K562 (cell line): ENCODE measurements around the gene ATP5ME. TPM values are rescaled to one million over a fixed set of nuclear protein-coding genes. Genes with fewer than 3 reads are reported as not detected.
A peak's percentile ranks its signal among the peaks of the same experiment; 100 is the strongest.

ENCODE experiments used
- ATAC-seq: fragments of 200-7000 bp; cut with Tn5 transposase; 3 replicates; pipeline ENCODE4 v1.9.1; 2020; ENCODE audit warnings: moderate library complexity
- BruUV-seq: library from RNA; stranded (reverse); fragments of 400-500 nt; replicated peaks from 2 replicates; lab custom pipeline; 2021; lab: Mats Ljungman, UMichigan
- CTCF ChIA-PET: fragments of 300-600 bp; formaldehyde crosslinking; extraction: SDS; loops from one replicate; lab custom pipeline; 2021; ENCODE audit warnings: low intra/inter-chr PET ratio; lab: Yijun Ruan, JAX
- POLR2A ChIA-PET: fragments of 300-600, 350-650 bp; sonication (Branson Sonifier 250); formaldehyde crosslinking; extraction: SDS; loops from one replicate; lab custom pipeline; 2021; ENCODE audit warnings: antibody characterized with exemption, inconsistent platforms; lab: Yijun Ruan, JAX
- DNase-seq, 4 experiments: peaks; one replicate each; pipeline versions ENCODE4 v3.0.0 to v3.0.0-alpha.2; 2011 to 2018; ENCODE audit warnings: low spot score in 3 of 4, mixed read lengths in 3 of 4; ENCODE audit errors: extremely low read depth in 1 of 4
- FAIRE-seq: peaks from 2 replicates; lab custom pipeline; 2011; peaks lifted over from hg19 to GRCh38; lab: Jason Lieb, UNC
- H2AFZ ChIP-seq: 2 replicates; pipeline ENCODE4 v1.6.0; 2011; ENCODE audit warnings: low read depth, low read length, control low read depth, inconsistent platforms
- H3K27ac ChIP-seq: fragments of 200-600 bp; 3 replicates; pipeline ENCODE4 v1.8.0; 2011; ENCODE audit warnings: low read depth, mild to moderate bottlenecking, control low read depth, inconsistent platforms, low read length, moderate library complexity, mixed read lengths; ENCODE audit errors: extremely low read depth
- H3K27me3 ChIP-seq, 2 experiments: fragments of 300-600 bp in 1 of 2; 2 replicates in 1 of 2; 3 replicates in 1 of 2; pipeline versions ENCODE4 v1.6.0 to v1.8.0; 2011; ENCODE audit warnings: inconsistent platforms in 2 of 2, low read length in 2 of 2, mild to moderate bottlenecking in 1 of 2, mixed read lengths in 1 of 2, moderate library complexity in 1 of 2; ENCODE audit not compliant: control insufficient read depth in 2 of 2, insufficient read depth in 2 of 2
- H3K36me3 ChIP-seq: fragments of 300-600 bp; 3 replicates; pipeline ENCODE4 v1.8.0; 2011; ENCODE audit warnings: mild to moderate bottlenecking, low read length, inconsistent platforms; ENCODE audit not compliant: control insufficient read depth, insufficient read depth
- H3K4me1 ChIP-seq, 2 experiments: fragments of 200-600 bp in 1 of 2; replicated peaks in 1 of 2; 2 replicates in 1 of 2; 3 replicates in 1 of 2; pipeline versions ENCODE4 v1.5.1 to v1.8.0; 2011; ENCODE audit warnings: inconsistent platforms in 2 of 2, low read length in 2 of 2, mild to moderate bottlenecking in 1 of 2, mixed read lengths in 1 of 2, moderate library complexity in 1 of 2; ENCODE audit not compliant: control insufficient read depth in 2 of 2, insufficient read depth in 2 of 2
- H3K4me2 ChIP-seq: 2 replicates; pipeline ENCODE4 v1.6.1; 2011; ENCODE audit warnings: low read length, control low read depth, inconsistent platforms, mixed read lengths; ENCODE audit not compliant: insufficient read depth
- H3K4me3 ChIP-seq: fragments of 200-600 bp; sonication (generic), shearing (Covaris generic); 2 replicates; pipeline ENCODE4 v1.5.1; 2016; ENCODE audit warnings: control low read depth, inconsistent platforms
- H3K79me2 ChIP-seq: fragments of 200-600 bp; 3 replicates; pipeline ENCODE4 v1.8.0; 2011; ENCODE audit warnings: low read length, inconsistent platforms; ENCODE audit not compliant: control insufficient read depth, insufficient read depth
- H3K9ac ChIP-seq, 2 experiments: 2 replicates each; pipeline versions ENCODE4 v1.6.0 to v1.6.1; 2011; ENCODE audit warnings: low read depth in 2 of 2, low read length in 2 of 2, control low read depth in 1 of 2, inconsistent platforms in 1 of 2, mild to moderate bottlenecking in 1 of 2, mixed read lengths in 1 of 2; ENCODE audit not compliant: insufficient read depth in 1 of 2
- H3K9me1 ChIP-seq: one replicate; pipeline ENCODE4 v1.6.0; 2011; ENCODE audit warnings: inconsistent platforms, mild to moderate bottlenecking, low read length, moderate library complexity; ENCODE audit not compliant: control insufficient read depth, insufficient read depth
- H3K9me3 ChIP-seq: replicated peaks from 2 replicates; pipeline ENCODE4 v1.5.1; 2011; ENCODE audit warnings: low read depth, low read length, inconsistent platforms; ENCODE audit not compliant: control insufficient read depth, insufficient read depth
- H4K20me1 ChIP-seq: replicated peaks from 2 replicates; pipeline ENCODE4 v1.6.1; 2011; ENCODE audit warnings: low read length, inconsistent platforms, mixed read lengths; ENCODE audit not compliant: control insufficient read depth, insufficient read depth
- CBFA2T2 ChIP-seq: fragments of 450-650 bp; conservative IDR thresholded peaks from 2 replicates; pipeline ENCODE4 v1.6.1; 2017; ENCODE audit warnings: mild to moderate bottlenecking
- CBFA2T3 ChIP-seq: fragments of 450-650 bp; IDR thresholded peaks from 2 replicates; pipeline ENCODE4 v1.6.1; 2017
- FOXA3 ChIP-seq, 2 experiments: fragments of 450-650 bp in 1 of 2; sonication (generic) in 1 of 2; formaldehyde crosslinking; IDR thresholded peaks in 1 of 2; conservative IDR thresholded peaks in 1 of 2; 2 replicates each; pipeline versions ENCODE4 v1.4.0 to v1.8.0; 2020 to 2022; ENCODE audit warnings: mild to moderate bottlenecking in 2 of 2, missing genetic modification reagents in 1 of 2
- TCF3 ChIP-seq: sonication (generic); formaldehyde crosslinking; IDR thresholded peaks from 2 replicates; pipeline ENCODE4 v1.4.0; 2020; ENCODE audit warnings: mild to moderate bottlenecking, missing genetic modification reagents
- WGBS: fragments of 100-300 bp; shearing (Covaris generic); methylation state at CpG from one replicate; pipeline ENCODE4 v1.1.6; 2016; ENCODE audit warnings: low coverage, mixed read lengths; ENCODE audit not compliant: insufficient coverage; ENCODE audit errors: missing lambda C conversion rate; 5-methylcytosine and 5-hydroxymethylcytosine counted together
- in situ Hi-C: fragments of 300-500 bp; cut with MboI; formaldehyde crosslinking; loops from 4 replicates; pipeline ENCODE4 v1.15.0; 2018; ENCODE audit warnings: inconsistent platforms, mixed read lengths
- intact Hi-C: fragments of 100-400 bp; cut with micrococcal nuclease; formaldehyde crosslinking; loops from 2 replicates; pipeline ENCODE4 v1.14.2; 2022
- polyA plus RNA-seq, 8 experiments: library from polyadenylated mRNA; depleted of rRNA in 4 of 8; stranded (reverse) in 5 of 8; unstranded in 3 of 8; fragments of >200 nt; fragmentation: Nextera tagmentation in 2 of 8; fragmentation: Illumina TruSeq in 1 of 8; extraction: Ambion mirVana in 2 of 8; extraction: Trizol in 1 of 8; gene quantifications; 2 replicates each; pipeline versions ENCODE4 v1.2.1 to v1.2.3, GENCODE V29; 2011 to 2014; ENCODE audit warnings: inconsistent platforms in 1 of 8, missing spikeins in 1 of 8
- total RNA-seq, 7 experiments: library from RNA; depleted of rRNA in 6 of 7; stranded (reverse); fragments of >200 nt in 6 of 7; fragmentation: Illumina TruSeq in 2 of 7; extraction: Trizol in 2 of 7; gene quantifications; 2 replicates each; pipeline versions ENCODE4 v1.2.1 to v1.2.3, GENCODE V29; 2011 to 2021; ENCODE audit warnings: low replicate concordance in 1 of 7
- TF ChIP-seq, protein P1 (sequence below): fragments of 450-650 bp; IDR thresholded peaks from 2 replicates; pipeline ENCODE4 v1.6.1; 2018; ENCODE audit not compliant: partially characterized antibody
- TF ChIP-seq, protein P2 (sequence below): fragments of 250-450 bp; sonication (Bioruptor Pico); IDR thresholded peaks from 2 replicates; pipeline ENCODE4 v1.5.0; 2022; ENCODE audit warnings: mild to moderate bottlenecking
- TF ChIP-seq, protein P3 (sequence below): fragments of 450-650 bp; IDR thresholded peaks from 2 replicates; pipeline ENCODE4 v1.6.1; 2018; ENCODE audit warnings: mild to moderate bottlenecking, low read depth; ENCODE audit not compliant: partially characterized antibody
- TF ChIP-seq, protein P4 (sequence below), 2 experiments: IDR thresholded peaks; 2 replicates each; pipeline ENCODE4 v1.6.1; 2012; ENCODE audit warnings: improper control_type of control experiment in 2 of 2, low read depth in 2 of 2, low read length in 2 of 2, borderline replicate concordance in 1 of 2
- TF ChIP-seq, protein P5 (sequence below): sonication (generic); formaldehyde crosslinking; IDR thresholded peaks from 2 replicates; pipeline ENCODE4 v1.9.0; 2022; ENCODE audit warnings: mild to moderate bottlenecking, missing genetic modification reagents

ATP5ME gene
- total and polyA plus RNA-seq, 9 of the 15 experiments (the other 6 are each of a cell fraction or from before 2014, with no cell fraction given): 509 to 2,480 (median 887) TPM

DNA sequence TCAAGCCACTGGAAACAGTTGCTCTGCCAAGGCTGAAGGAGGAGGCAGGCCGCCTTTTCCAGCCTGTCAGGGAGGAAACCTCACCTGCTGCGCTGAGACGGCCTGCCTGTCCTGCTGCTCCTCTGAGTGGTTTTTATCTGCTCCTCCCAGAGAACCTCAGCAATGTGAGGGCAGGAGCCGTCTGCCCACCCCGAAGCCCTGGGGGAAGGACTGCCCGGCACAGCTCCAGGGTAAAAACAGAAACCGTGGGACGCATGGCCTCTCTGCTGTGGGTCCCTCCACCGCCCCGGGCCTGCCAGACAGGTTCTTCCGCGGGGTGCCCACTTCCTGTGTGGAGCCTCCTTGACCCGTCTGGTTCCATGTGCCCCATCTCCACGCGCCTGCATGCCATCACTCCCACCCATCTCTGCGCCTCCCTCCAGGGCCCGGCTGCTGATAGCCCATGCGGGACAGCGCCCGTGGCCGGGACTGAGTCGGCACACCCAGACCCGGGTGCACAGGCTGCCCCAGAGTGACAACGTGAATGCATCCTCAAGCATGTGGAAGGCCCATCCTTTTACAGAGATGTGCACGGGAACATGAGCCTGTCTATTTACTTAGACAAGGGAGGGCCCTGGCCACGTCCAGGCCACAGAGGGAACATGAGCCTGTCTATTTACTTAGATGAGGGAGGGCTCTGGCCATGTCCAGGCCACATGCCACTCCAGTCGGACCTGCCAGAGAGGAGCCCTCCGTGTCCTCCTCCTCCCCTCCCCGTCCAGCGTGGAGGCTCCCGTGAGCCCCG lies 18.9 kb upstream of the ATP5ME start:
- ATAC-seq: peak; percentile 64
- in situ Hi-C loops: no loop called here
- CTCF ChIA-PET: no interaction called here
- Histone ChIP-seq H4K20me1 (no peaks in the 10 kb centered on the region), H3K36me3 (no peaks in the 10 kb centered on the region), H3K79me2 (peaks cover 1% of the 10 kb centered on the region; the same call in 1 of the 3 replicates), H3K9me3 (no peaks in the 10 kb centered on the region), H3K9ac (peak overlapping the region; percentile 19 to 89; a peak in 3 of 4 replicates), H2AFZ (peak overlapping the region; percentile 37), H3K4me2 (no peak overlapping the region; the same call in 1 of the 2 replicates)
- DNase-seq: peak in 2 of 4 experiments; percentile 56 to 57
- TF ChIP-seq, protein P1, sequence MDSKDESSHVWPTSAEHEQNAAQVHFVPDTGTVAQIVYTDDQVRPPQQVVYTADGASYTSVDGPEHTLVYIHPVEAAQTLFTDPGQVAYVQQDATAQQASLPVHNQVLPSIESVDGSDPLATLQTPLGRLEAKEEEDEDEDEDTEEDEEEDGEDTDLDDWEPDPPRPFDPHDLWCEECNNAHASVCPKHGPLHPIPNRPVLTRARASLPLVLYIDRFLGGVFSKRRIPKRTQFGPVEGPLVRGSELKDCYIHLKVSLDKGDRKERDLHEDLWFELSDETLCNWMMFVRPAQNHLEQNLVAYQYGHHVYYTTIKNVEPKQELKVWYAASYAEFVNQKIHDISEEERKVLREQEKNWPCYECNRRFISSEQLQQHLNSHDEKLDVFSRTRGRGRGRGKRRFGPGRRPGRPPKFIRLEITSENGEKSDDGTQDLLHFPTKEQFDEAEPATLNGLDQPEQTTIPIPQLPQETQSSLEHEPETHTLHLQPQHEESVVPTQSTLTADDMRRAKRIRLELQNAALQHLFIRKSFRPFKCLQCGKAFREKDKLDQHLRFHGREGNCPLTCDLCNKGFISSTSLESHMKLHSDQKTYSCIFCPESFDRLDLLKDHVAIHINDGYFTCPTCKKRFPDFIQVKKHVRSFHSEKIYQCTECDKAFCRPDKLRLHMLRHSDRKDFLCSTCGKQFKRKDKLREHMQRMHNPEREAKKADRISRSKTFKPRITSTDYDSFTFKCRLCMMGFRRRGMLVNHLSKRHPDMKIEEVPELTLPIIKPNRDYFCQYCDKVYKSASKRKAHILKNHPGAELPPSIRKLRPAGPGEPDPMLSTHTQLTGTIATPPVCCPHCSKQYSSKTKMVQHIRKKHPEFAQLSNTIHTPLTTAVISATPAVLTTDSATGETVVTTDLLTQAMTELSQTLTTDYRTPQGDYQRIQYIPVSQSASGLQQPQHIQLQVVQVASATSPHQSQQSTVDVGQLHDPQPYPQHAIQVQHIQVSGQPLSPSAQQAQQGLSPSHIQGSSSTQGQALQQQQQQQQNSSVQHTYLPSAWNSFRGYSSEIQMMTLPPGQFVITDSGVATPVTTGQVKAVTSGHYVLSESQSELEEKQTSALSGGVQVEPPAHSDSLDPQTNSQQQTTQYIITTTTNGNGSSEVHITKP: peak; percentile 32
- peak; percentile 68 for TF ChIP-seq CBFA2T3
- TF ChIP-seq, protein P2, sequence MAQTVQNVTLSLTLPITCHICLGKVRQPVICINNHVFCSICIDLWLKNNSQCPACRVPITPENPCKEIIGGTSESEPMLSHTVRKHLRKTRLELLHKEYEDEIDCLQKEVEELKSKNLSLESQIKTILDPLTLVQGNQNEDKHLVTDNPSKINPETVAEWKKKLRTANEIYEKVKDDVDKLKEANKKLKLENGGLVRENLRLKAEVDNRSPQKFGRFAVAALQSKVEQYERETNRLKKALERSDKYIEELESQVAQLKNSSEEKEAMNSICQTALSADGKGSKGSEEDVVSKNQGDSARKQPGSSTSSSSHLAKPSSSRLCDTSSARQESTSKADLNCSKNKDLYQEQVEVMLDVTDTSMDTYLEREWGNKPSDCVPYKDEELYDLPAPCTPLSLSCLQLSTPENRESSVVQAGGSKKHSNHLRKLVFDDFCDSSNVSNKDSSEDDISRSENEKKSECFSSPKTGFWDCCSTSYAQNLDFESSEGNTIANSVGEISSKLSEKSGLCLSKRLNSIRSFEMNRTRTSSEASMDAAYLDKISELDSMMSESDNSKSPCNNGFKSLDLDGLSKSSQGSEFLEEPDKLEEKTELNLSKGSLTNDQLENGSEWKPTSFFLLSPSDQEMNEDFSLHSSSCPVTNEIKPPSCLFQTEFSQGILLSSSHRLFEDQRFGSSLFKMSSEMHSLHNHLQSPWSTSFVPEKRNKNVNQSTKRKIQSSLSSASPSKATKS (CRISPR knock-in tag): no peak
- TF ChIP-seq FOXA3 (CRISPR knock-in tag; conservative IDR thresholded peaks at IDR 0.05 in 1 of 2, IDR thresholded peaks at IDR 0.05 in 1 of 2): peak in 1 of 2 experiments; percentile 38; a peak in 1 of 4 replicates
- TF ChIP-seq, protein P3, sequence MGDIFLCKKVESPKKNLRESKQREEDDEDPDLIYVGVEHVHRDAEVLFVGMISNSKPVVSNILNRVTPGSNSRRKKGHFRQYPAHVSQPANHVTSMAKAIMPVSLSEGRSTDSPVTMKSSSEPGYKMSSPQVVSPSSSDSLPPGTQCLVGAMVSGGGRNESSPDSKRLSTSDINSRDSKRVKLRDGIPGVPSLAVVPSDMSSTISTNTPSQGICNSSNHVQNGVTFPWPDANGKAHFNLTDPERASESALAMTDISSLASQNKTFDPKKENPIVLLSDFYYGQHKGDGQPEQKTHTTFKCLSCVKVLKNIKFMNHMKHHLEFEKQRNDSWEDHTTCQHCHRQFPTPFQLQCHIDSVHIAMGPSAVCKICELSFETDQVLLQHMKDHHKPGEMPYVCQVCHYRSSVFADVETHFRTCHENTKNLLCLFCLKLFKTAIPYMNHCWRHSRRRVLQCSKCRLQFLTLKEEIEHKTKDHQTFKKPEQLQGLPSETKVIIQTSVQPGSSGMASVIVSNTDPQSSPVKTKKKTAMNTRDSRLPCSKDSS: no peak
- TF ChIP-seq TCF3 (CRISPR knock-in tag): peak; percentile 31; the same call in 1 of the 2 replicates
- TF ChIP-seq, protein P4, sequence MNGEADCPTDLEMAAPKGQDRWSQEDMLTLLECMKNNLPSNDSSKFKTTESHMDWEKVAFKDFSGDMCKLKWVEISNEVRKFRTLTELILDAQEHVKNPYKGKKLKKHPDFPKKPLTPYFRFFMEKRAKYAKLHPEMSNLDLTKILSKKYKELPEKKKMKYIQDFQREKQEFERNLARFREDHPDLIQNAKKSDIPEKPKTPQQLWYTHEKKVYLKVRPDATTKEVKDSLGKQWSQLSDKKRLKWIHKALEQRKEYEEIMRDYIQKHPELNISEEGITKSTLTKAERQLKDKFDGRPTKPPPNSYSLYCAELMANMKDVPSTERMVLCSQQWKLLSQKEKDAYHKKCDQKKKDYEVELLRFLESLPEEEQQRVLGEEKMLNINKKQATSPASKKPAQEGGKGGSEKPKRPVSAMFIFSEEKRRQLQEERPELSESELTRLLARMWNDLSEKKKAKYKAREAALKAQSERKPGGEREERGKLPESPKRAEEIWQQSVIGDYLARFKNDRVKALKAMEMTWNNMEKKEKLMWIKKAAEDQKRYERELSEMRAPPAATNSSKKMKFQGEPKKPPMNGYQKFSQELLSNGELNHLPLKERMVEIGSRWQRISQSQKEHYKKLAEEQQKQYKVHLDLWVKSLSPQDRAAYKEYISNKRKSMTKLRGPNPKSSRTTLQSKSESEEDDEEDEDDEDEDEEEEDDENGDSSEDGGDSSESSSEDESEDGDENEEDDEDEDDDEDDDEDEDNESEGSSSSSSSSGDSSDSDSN (IDR thresholded peaks at IDR 0.05; ENCODE audit: borderline replicate concordance in 1 of 2, low read depth in 2 of 2, low read length in 2 of 2): peak in 1 of 2 experiments; percentile 39; a peak in 1 of 4 replicates
- peak; percentile 21; the same call in 1 of the 2 replicates for TF ChIP-seq CBFA2T2
- TF ChIP-seq, protein P5, sequence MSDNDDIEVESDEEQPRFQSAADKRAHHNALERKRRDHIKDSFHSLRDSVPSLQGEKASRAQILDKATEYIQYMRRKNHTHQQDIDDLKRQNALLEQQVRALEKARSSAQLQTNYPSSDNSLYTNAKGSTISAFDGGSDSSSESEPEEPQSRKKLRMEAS (CRISPR knock-in tag): 0 out of 2 replicates have a peak, but pooled peaks have one; percentile 34
- TF ChIP-seq, all 486 proteins: peak for 7
- no TSS peak for BruUV-seq
- Histone ChIP-seq H3K9me1 (no peaks in the 10 kb centered on the region), H3K4me3 (no peak overlapping the region), H3K27me3 (no peaks in the 10 kb centered on the region), H3K4me1 (peaks cover 8 to 32% of the 10 kb centered on the region in 2 experiments), H3K27ac (no peak overlapping the region)
- intact Hi-C loops: no loop called here
- WGBS: 44% methylated on average over 31 of the region's 32 CpGs
- POLR2A ChIA-PET: no interaction called here
- peak; percentile 57 for FAIRE-seq
